HEK293T (cell line): ENCODE data around the gene ADGRB3.

Source experiments
- CTCF ChIA-PET: fragments of 350-600 bp; formaldehyde crosslinking; extraction: SDS; loops from one replicate; lab custom pipeline; 2021; ENCODE audit warnings: antibody characterized with exemption, inconsistent platforms; lab: Yijun Ruan, JAX
- POLR2A ChIA-PET: fragments of 350-600 bp; formaldehyde crosslinking; extraction: SDS; loops from one replicate; lab custom pipeline; 2020; ENCODE audit warnings: antibody characterized with exemption, inconsistent platforms; lab: Yijun Ruan, JAX
- DNase-seq: peaks from one replicate; pipeline ENCODE4 v3.0.0; 2012; ENCODE audit warnings: mixed read lengths; ENCODE audit errors: extremely low spot score
- ARNT ChIP-seq: fragments of 450-650 bp; IDR thresholded peaks from 2 replicates; pipeline ENCODE4 v1.6.1; 2017; ENCODE audit warnings: mild to moderate bottlenecking
- BHLHE40 ChIP-seq: fragments of 450-650 bp; IDR thresholded peaks from 2 replicates; pipeline ENCODE4 v1.6.1; 2016; ENCODE audit warnings: mild to moderate bottlenecking, moderate library complexity, borderline replicate concordance
- CTBP1 ChIP-seq: fragments of 450-650 bp; IDR thresholded peaks from 2 replicates; pipeline ENCODE4 v1.6.1; 2016; ENCODE audit warnings: borderline replicate concordance
- ELF4 ChIP-seq: fragments of 450-650 bp; IDR thresholded peaks from 2 replicates; pipeline ENCODE4 v1.6.1; 2017; ENCODE audit warnings: antibody characterized with exemption
- FOXA1 ChIP-seq: fragments of 450-650 bp; IDR thresholded peaks from 2 replicates; pipeline ENCODE4 v1.6.1; 2016; ENCODE audit warnings: mild to moderate bottlenecking
- FOXK2 ChIP-seq: fragments of 450-650 bp; IDR thresholded peaks from 2 replicates; pipeline ENCODE4 v1.6.1; 2016; ENCODE audit warnings: mild to moderate bottlenecking
- FOXM1 ChIP-seq: fragments of 450-650 bp; IDR thresholded peaks from 2 replicates; pipeline ENCODE4 v1.6.1; 2017; ENCODE audit warnings: mild to moderate bottlenecking, borderline replicate concordance
- HDGF ChIP-seq: fragments of 450-650 bp; IDR thresholded peaks from 2 replicates; pipeline ENCODE4 v1.6.1; 2017; ENCODE audit warnings: antibody characterized with exemption, borderline replicate concordance
- L3MBTL2 ChIP-seq: fragments of 450-650 bp; conservative IDR thresholded peaks from 2 replicates; pipeline ENCODE4 v1.6.1; 2016; ENCODE audit warnings: mild to moderate bottlenecking
- LEF1 ChIP-seq: fragments of 450-650 bp; IDR thresholded peaks from 2 replicates; pipeline ENCODE4 v1.6.1; 2017; ENCODE audit warnings: mild to moderate bottlenecking, borderline replicate concordance
- NFRKB ChIP-seq: fragments of 450-650 bp; IDR thresholded peaks from 2 replicates; pipeline ENCODE4 v1.6.1; 2016; ENCODE audit warnings: mild to moderate bottlenecking, moderate library complexity
- SP1 ChIP-seq: fragments of 450-650 bp; IDR thresholded peaks from 2 replicates; pipeline ENCODE4 v1.6.1; 2017
- SUZ12 ChIP-seq: fragments of 450-650 bp; IDR thresholded peaks from 2 replicates; pipeline ENCODE4 v1.6.1; 2016; ENCODE audit warnings: mild to moderate bottlenecking
- TARDBP ChIP-seq: fragments of 450-650 bp; IDR thresholded peaks from 2 replicates; pipeline ENCODE4 v1.6.1; 2016
- ZNF384 ChIP-seq: fragments of 450-650 bp; IDR thresholded peaks from 2 replicates; pipeline ENCODE4 v1.6.1; 2016
- TF ChIP-seq, protein P1 (sequence below): fragments of 450-650 bp; IDR thresholded peaks from 2 replicates; pipeline ENCODE4 v1.6.1; 2016

ADGRB3 gene

DNA sequence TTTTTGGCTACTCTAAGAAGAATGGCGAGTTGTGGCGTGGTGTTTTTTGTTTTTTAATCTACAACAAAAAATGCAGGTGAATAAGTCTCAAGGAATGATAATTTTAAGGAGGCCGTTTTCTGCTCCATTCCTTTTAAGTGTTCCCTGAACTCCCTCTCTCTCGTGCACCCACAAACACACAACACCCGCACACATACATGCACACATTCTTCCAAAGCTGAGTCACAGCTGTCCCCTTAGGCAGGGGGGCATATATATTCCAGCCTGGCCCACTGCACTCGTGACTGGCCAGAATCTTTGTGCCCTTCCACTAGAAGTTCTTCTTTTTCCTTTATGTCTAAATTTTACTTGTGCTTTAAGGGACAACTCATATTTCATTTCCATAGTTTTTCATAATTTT lies 756.0 kb downstream of the ADGRB3 start:
- DNase-seq = no peak
- CTCF ChIA-PET = no interaction called here
- POLR2A ChIA-PET = no interaction called here
- TF ChIP-seq TARDBP (no peak), BHLHE40 (no peak), LEF1 (no peak), SUZ12 (no peak), L3MBTL2 (no peak), CTBP1 (no peak), FOXK2 (no peak), ZNF384 (no peak), FOXM1 (no peak), NFRKB (no peak), FOXA1 (no peak), SP1 (no peak)

GRCh38 chr6:69392745-69393144 lies 757.7 kb downstream of the ADGRB3 start:
- no peak for DNase-seq
- POLR2A ChIA-PET = no interaction called here
- no peak for TF ChIP-seq BHLHE40
- TF ChIP-seq, protein P1, sequence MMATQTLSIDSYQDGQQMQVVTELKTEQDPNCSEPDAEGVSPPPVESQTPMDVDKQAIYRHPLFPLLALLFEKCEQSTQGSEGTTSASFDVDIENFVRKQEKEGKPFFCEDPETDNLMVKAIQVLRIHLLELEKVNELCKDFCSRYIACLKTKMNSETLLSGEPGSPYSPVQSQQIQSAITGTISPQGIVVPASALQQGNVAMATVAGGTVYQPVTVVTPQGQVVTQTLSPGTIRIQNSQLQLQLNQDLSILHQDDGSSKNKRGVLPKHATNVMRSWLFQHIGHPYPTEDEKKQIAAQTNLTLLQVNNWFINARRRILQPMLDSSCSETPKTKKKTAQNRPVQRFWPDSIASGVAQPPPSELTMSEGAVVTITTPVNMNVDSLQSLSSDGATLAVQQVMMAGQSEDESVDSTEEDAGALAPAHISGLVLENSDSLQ = no peak
- TF ChIP-seq ARNT = no peak
- no peak for TF ChIP-seq FOXA1
- CTCF ChIA-PET = interaction anchor here (0.6 kb wide), 1 partner anchor 273 kb away, joined by 4 read pairs; no protein-coding TSS in a partner anchor

GRCh38 chr6:69398311-69398710 lies 763.2 kb downstream of the ADGRB3 start:
- ChIA-PET POLR2A (no interaction called here), CTCF (no interaction called here)
- no peak for DNase-seq
- TF ChIP-seq SP1 (no peak), ZNF384 (no peak), ARNT (no peak), FOXK2 (no peak), TARDBP (no peak), CTBP1 (no peak), FOXA1 (no peak), L3MBTL2 (no peak), NFRKB (no peak)

DNA sequence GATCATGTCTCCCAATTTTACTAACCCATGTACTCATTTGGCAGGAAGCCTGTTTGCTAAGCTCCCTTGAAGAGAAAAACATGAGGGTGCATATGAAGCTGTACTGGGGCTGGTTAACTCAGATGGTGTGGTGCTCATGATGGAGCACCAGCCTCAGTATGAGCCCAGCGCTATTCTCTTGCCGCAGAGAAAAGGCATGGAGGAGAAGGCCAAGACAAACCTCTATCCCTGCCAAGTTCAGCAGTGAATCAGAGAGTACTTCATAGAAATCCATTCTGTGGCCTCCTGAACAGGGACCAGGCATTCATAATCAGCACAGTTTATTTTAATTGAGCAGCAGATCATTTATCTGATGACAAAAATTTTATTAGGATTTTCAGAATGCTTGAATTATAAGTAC lies 763.6 kb downstream of the ADGRB3 start:
- CTCF ChIA-PET = no interaction called here
- TF ChIP-seq LEF1 (no peak), ZNF384 (no peak), BHLHE40 (no peak), FOXA1 (no peak), FOXK2 (no peak), L3MBTL2 (no peak), TARDBP (no peak), SP1 (no peak), CTBP1 (no peak), ARNT (no peak), FOXM1 (no peak), SUZ12 (no peak), HDGF (no peak), NFRKB (no peak), ELF4 (no peak)
- TF ChIP-seq, protein P1 = no peak
- POLR2A ChIA-PET = no interaction called here
- no peak for DNase-seq

- ChIA-PET POLR2A (no interaction called here), CTCF (no interaction called here)
- no peak for DNase-seq
- TF ChIP-seq LEF1 (no peak), FOXM1 (no peak), ELF4 (no peak), FOXK2 (no peak), L3MBTL2 (no peak), ZNF384 (no peak), CTBP1 (no peak), HDGF (no peak)
Observed at GRCh38 chr6:69408886-69409285, 773.8 kb downstream of the ADGRB3 start.

- no peak for TF ChIP-seq BHLHE40
- TF ChIP-seq ARNT = no peak
- TF ChIP-seq CTBP1 = no peak
- no peak for TF ChIP-seq NFRKB
- TF ChIP-seq, protein P1 = no peak
- no peak for TF ChIP-seq ELF4
- no peak for TF ChIP-seq FOXM1
- no peak for TF ChIP-seq SUZ12
- no peak for TF ChIP-seq TARDBP
- no peak for TF ChIP-seq FOXA1
- TF ChIP-seq SP1 = no peak
- no peak for TF ChIP-seq LEF1
- no peak for TF ChIP-seq L3MBTL2
- no peak for TF ChIP-seq HDGF
- no peak for TF ChIP-seq FOXK2
- TF ChIP-seq ZNF384 = no peak
- CTCF ChIA-PET = no interaction called here
- POLR2A ChIA-PET = no interaction called here
- DNase-seq = no peak
Observed at GRCh38 chr6:69416776-69417175, 781.7 kb downstream of the ADGRB3 start.

DNA sequence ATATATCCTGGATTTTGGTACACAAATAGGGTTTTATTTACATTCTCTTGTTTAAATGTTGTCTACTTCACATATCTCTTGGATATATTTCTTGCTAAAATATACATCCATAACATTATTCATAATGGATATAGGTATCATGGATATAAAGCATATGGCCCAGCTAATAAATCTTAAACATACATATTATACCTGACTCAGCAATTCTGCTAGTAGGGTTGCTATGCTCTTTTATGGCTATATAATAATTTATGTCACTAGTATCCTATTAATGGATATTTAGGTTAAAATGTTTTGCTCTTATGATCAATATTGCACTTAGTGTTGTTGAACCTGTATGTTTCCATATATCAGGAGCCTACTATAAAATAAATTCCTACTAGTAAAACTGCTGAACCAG lies 786.2 kb downstream of the ADGRB3 start:
- no peak for DNase-seq
- TF ChIP-seq BHLHE40 = no peak
- no peak for TF ChIP-seq TARDBP
- TF ChIP-seq L3MBTL2 = no peak
- no peak for TF ChIP-seq FOXA1
- no peak for TF ChIP-seq CTBP1
- no peak for TF ChIP-seq LEF1
- no peak for TF ChIP-seq ELF4
- no peak for TF ChIP-seq SP1
- TF ChIP-seq SUZ12 = no peak
- no peak for TF ChIP-seq NFRKB
- no peak for TF ChIP-seq FOXM1
- no peak for TF ChIP-seq ARNT
- no peak for TF ChIP-seq ZNF384
- no peak for TF ChIP-seq HDGF
- TF ChIP-seq, protein P1 = no peak
- TF ChIP-seq FOXK2 = no peak
- CTCF ChIA-PET = no interaction called here
- POLR2A ChIA-PET = no interaction called here
